Activated CD4-positive, alpha-beta memory T cell treated with anti-CD3 and anti-CD28 coated beads for 36 hours (primary cell): ENCODE data around the gene POMGNT1. TPM values are rescaled to one million over a fixed set of nuclear protein-coding genes. Genes with fewer than 3 reads are reported as not detected.
A peak's percentile ranks its signal among the peaks of the same experiment; 100 is the strongest.

Source experiments
- CTCF ChIA-PET: fragments of 350-600 bp; sonication (Branson Sonifier 250); formaldehyde crosslinking; loops from one replicate; lab custom pipeline; 2021; ENCODE audit warnings: antibody characterized with exemption, inconsistent platforms; lab: Charles Lee
- POLR2A ChIA-PET: fragments of 350-600 bp; sonication (Branson Sonifier 250); formaldehyde crosslinking; loops from one replicate; lab custom pipeline; 2021; ENCODE audit warnings: antibody characterized with exemption; lab: Charles Lee
- DNase-seq: peaks from one replicate; pipeline ENCODE4 v3.0.0-alpha.2; 2020
- H3K27ac Mint-ChIP-seq: one replicate; pipeline ENCODE4 v1.8.0; 2021; ENCODE audit warnings: mixed read lengths
- H3K27me3 Mint-ChIP-seq: one replicate; pipeline ENCODE4 v1.8.0; 2021; ENCODE audit warnings: mixed read lengths
- H3K36me3 Mint-ChIP-seq: one replicate; pipeline ENCODE4 v1.8.0; 2021; ENCODE audit warnings: mixed read lengths
- H3K4me1 Mint-ChIP-seq: one replicate; pipeline ENCODE4 v1.8.0; 2021; ENCODE audit warnings: low read depth, mixed read lengths
- H3K4me3 Mint-ChIP-seq: one replicate; pipeline ENCODE4 v1.8.0; 2021; ENCODE audit warnings: mild to moderate bottlenecking, mixed read lengths
- H3K9me3 Mint-ChIP-seq: one replicate; pipeline ENCODE4 v1.8.0; 2021; ENCODE audit warnings: mixed read lengths
- intact Hi-C: fragments of 100-400 bp; cut with micrococcal nuclease; formaldehyde crosslinking; loops from one replicate; pipeline ENCODE4 v1.15.1; 2023
- total RNA-seq, 2 experiments: library from RNA; stranded (reverse); gene quantifications; one replicate each; pipeline ENCODE4 v1.2.3, GENCODE V29; 2021

Gene POMGNT1
- total RNA-seq, 2 experiments from 2014 or later, result 43.6 to 44.1 TPM

DNA sequence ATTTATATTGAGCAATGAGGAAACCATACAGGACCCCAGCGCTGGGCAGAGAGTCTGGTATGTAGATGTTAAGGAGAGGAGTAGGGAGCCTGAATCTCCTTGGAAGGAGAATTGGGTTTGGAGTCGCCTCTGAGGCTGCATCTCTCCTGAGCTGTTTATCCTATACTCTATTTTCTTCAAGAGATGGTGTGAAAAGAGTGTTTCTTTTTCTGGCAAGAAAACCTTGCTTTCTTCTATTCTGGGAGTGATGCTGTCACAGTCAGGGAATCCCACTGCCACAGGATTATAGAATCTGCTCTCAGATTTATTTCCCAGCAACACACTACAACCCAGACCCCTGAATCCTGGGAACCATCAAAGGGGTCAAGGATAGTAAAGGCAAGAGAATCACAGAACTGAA, 8.2 kb upstream of the POMGNT1 start:
- Mint-ChIP-seq H3K9me3 (no peaks in the 10 kb centered on the region), H3K36me3 (no peaks in the 10 kb centered on the region), H3K27ac (no peak overlapping the region), H3K27me3 (peaks cover 2% of the 10 kb centered on the region), H3K4me3 (no peak overlapping the region), H3K4me1 (peaks cover 5% of the 10 kb centered on the region)
- no peak for DNase-seq
- intact Hi-C loops, result no loop called here
- ChIA-PET POLR2A (no interaction called here), CTCF (interaction anchor here (2.6 kb wide), 1 partner anchor 17 kb away, joined by 7 read pairs; no protein-coding TSS in a partner anchor)

DNA sequence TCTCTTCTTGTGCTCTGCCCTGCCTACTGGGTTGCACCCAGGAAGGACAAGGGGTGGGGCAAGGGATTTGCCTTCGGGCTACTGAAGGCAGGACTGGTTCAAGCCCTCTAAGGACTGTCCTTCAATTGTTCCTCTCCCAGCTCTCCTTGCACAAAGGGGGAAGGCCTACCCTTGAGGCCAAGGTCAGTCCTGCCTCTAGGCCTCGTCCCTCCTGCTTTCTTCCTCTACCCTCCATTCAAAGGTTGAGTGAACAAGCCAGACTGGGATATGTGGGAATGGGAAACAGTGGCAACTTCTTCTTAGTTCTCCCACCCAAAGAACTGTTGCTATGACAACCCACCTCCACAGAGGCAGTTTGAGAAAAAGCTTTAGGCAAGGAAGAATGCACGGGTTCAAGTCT, 7.6 kb upstream of the POMGNT1 start:
- ChIA-PET POLR2A (no interaction called here), CTCF (interaction anchor here (2.6 kb wide), 1 partner anchor 18 kb away, joined by 7 read pairs; no protein-coding TSS in a partner anchor)
- Mint-ChIP-seq H3K36me3 (no peaks in the 10 kb centered on the region), H3K9me3 (no peaks in the 10 kb centered on the region), H3K27ac (no peak overlapping the region), H3K4me3 (no peak overlapping the region), H3K27me3 (peaks cover 2% of the 10 kb centered on the region), H3K4me1 (peaks cover 5% of the 10 kb centered on the region)
- intact Hi-C loops, result no loop called here
- DNase-seq, result no peak

- Mint-ChIP-seq H3K4me1 (peaks cover 7% of the 10 kb centered on the region), H3K4me3 (no peak overlapping the region), H3K9me3 (no peaks in the 10 kb centered on the region), H3K36me3 (peaks cover 2% of the 10 kb centered on the region), H3K27me3 (peaks cover 2% of the 10 kb centered on the region), H3K27ac (no peak overlapping the region)
- DNase-seq, result no peak
- intact Hi-C loops, result no loop called here
- ChIA-PET POLR2A (no interaction called here), CTCF (interaction anchor here (2.6 kb wide), 1 partner anchor 18 kb away, joined by 7 read pairs; no protein-coding TSS in a partner anchor)
Measured at GRCh38 chr1:46205141-46205540, 6.9 kb upstream of the POMGNT1 start.

- H3K4me3 Mint-ChIP-seq, result no peak overlapping the region
- H3K4me1 Mint-ChIP-seq, result peaks cover 9% of the 10 kb centered on the region
- H3K27ac Mint-ChIP-seq, result no peak overlapping the region
- ChIA-PET POLR2A (no interaction called here), CTCF (interaction anchor here (2.6 kb wide), 1 partner anchor 19 kb away, joined by 7 read pairs; no protein-coding TSS in a partner anchor)
- peaks cover 2% of the 10 kb centered on the region for H3K27me3 Mint-ChIP-seq
- DNase-seq, result no peak
- intact Hi-C loops, result no loop called here
- peaks cover 2% of the 10 kb centered on the region for H3K36me3 Mint-ChIP-seq
- H3K9me3 Mint-ChIP-seq, result no peaks in the 10 kb centered on the region
Measured at GRCh38 chr1:46204406-46204742, 6.1 kb upstream of the POMGNT1 start.

DNA sequence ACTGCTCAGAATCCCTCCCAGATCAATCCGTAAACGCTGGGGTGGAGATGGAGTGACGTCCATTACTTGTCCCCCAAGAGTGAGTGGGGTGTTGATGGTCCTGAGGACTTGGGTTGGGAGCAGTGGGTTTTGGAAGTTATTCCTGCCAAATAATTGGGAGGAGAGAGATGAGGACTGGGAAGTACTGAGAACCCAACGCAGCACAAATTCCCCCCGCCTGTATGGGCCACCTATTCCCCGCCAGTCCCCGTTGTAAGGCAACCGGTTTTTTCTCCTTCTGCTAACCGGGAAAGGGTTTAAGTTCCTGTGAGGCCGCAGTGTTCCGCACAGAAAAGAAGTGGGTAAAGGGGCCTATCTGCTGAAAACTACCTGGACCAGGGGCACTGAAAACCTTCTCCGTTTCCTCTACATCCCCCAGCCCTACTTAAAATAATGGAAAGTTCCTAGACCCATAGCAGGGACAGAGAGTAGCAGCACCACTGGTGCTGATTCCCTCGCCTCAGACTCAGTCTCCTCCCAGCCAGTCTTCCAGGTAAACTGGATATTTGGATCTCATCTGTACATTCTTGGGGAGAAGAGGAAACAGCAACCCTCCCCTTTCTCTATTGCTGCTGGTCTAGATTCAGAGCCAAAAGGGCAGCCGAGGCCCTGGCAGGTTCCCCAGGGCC, 5.6 kb upstream of the POMGNT1 start:
- Mint-ChIP-seq H3K27me3 (peaks cover 2% of the 10 kb centered on the region), H3K27ac (no peak overlapping the region), H3K9me3 (no peaks in the 10 kb centered on the region), H3K4me3 (no peak overlapping the region), H3K36me3 (peaks cover 2% of the 10 kb centered on the region), H3K4me1 (peaks cover 12% of the 10 kb centered on the region)
- DNase-seq, result no peak
- POLR2A ChIA-PET, result no interaction called here
- intact Hi-C loops, result no loop called here
- CTCF ChIA-PET, result interaction anchor here (0.9 to 2.2 kb wide), 2 partner anchors 20 to 22 kb away, joined by 3 to 17 read pairs; no protein-coding TSS in a partner anchor

DNA sequence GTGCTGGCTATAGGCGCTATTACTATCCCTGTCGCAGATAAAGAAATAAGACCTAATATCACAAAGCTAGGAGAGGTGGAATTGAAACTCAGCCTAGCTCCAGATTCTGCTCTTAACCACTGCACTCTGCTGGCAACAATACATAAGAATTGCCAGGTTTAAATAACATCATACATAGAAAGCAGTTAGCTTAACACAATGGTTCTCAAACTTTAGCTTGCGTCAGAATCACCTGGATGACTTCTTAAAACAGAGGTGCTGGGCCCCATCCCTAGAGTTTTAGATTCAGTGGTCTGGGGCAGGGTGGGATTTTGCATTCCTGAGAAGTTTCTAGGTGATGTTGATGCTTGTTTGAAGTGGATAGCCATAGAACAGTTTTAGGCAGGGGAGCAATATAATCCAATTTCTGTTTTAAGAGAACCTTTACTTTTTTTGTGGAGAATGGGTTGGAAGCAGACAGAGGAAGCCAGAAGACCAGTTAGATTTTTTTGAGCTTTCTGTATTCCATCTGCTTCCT, 1.1 kb upstream of the POMGNT1 start:
- no peak overlapping the region for H3K27ac Mint-ChIP-seq
- peak overlapping the region; percentile 82 for H3K4me3 Mint-ChIP-seq
- ChIA-PET CTCF (interaction anchor here (0.5 to 3.0 kb wide), 3 partner anchors 18 to 136 kb away, joined by 3 to 20 read pairs (median 3); no protein-coding TSS in a partner anchor), POLR2A (interaction anchor here (0.6 to 0.8 kb wide), 3 partner anchors 25 to 503 kb away, joined by 3 read pairs; no protein-coding TSS in a partner anchor)
- peaks cover 2% of the 10 kb centered on the region for H3K27me3 Mint-ChIP-seq
- no peaks in the 10 kb centered on the region for H3K9me3 Mint-ChIP-seq
- intact Hi-C loops, result loop anchor here (2.0 kb wide), 1 partner anchor 48 kb away; the partner anchor contains the start of gene RAD54L
- DNase-seq, result no peak
- H3K4me1 Mint-ChIP-seq, result peaks cover 26% of the 10 kb centered on the region
- peaks cover 10% of the 10 kb centered on the region for H3K36me3 Mint-ChIP-seq

- CTCF ChIA-PET, result interaction anchor here (1.3 to 3.0 kb wide), 2 partner anchors 26 to 50 kb away, joined by 3 to 20 read pairs; partner anchors contain the start of gene RAD54L
- peak overlapping the region; percentile 56 for H3K27ac Mint-ChIP-seq
- no peaks in the 10 kb centered on the region for H3K9me3 Mint-ChIP-seq
- H3K4me1 Mint-ChIP-seq, result peaks cover 21% of the 10 kb centered on the region
- POLR2A ChIA-PET, result interaction anchor here (1.0 kb wide), 1 partner anchor 28 kb away, joined by 3 read pairs; no protein-coding TSS in a partner anchor
- intact Hi-C loops, result no loop called here
- DNase-seq, result no peak
- H3K36me3 Mint-ChIP-seq, result peaks cover 12% of the 10 kb centered on the region
- no peaks in the 10 kb centered on the region for H3K27me3 Mint-ChIP-seq
- H3K4me3 Mint-ChIP-seq, result peak overlapping the region; percentile 82
Measured at GRCh38 chr1:46197560-46197963, 672 bp downstream of the POMGNT1 start.

DNA sequence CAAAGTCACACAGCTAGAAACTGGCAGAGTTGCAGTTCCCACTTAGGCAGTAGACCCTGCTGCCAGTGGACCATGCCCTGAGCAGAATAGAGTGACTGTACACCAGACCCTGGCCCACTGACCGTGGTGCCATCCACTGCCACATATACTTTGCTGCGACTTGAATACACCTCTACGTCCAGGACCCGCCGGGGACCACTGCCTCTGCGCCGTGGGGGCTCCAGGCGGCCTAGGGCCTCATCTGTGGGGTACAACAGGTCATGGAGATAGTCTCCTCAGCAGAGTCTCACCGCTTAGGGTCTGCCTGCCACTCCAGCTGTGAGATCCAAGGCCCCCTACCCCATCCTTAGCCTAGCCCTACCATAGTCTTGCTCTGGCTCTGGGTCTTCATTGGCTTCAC, 1.6 kb downstream of the POMGNT1 start:
- H3K27me3 Mint-ChIP-seq, result no peaks in the 10 kb centered on the region
- peaks cover 20% of the 10 kb centered on the region for H3K4me1 Mint-ChIP-seq
- no peaks in the 10 kb centered on the region for H3K9me3 Mint-ChIP-seq
- ChIA-PET CTCF (interaction anchor here (1.3 to 2.1 kb wide), 3 partner anchors 15 to 51 kb away, joined by 3 to 6 read pairs (median 4); partner anchors contain the start of gene RAD54L), POLR2A (no interaction called here)
- intact Hi-C loops, result no loop called here
- no peak for DNase-seq
- peak overlapping the region; percentile 82 for H3K4me3 Mint-ChIP-seq
- H3K36me3 Mint-ChIP-seq, result peaks cover 16% of the 10 kb centered on the region
- H3K27ac Mint-ChIP-seq, result no peak overlapping the region

DNA sequence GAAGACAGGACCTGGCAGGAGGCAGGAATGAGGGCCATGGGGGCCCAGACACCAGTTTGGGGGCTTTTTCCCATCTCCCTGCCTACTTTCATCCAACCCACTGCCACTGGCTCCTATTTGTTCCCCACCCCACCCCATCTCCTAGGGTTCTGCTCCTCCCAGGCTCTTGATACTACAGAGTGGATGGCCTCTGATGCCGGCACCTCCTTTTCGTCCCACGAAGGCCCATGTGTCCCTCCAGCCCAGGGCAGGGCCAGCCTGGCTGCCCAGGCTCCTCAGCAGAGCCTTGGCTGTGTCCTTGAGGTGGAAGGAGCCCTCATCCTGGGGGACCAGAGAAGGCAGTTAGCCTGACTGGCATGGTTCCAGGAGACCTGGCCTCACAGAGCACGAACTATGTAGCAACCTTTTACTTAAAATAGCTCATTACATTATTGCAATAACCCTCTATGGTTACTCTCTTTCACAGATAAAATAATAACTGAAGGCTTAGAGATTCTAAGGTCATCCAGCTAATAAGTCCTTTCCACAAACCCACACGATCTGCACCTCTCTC, 3.5 kb downstream of the POMGNT1 start:
- Mint-ChIP-seq H3K4me1 (peaks cover 17% of the 10 kb centered on the region), H3K27ac (no peak overlapping the region), H3K9me3 (no peaks in the 10 kb centered on the region), H3K36me3 (peaks cover 14% of the 10 kb centered on the region), H3K27me3 (no peaks in the 10 kb centered on the region), H3K4me3 (no peak overlapping the region)
- intact Hi-C loops, result no loop called here
- CTCF ChIA-PET, result interaction anchor here (1.2 to 2.1 kb wide), 4 partner anchors 14 to 29 kb away, joined by 3 to 6 read pairs (median 4); no protein-coding TSS in a partner anchor
- no peak for DNase-seq
- POLR2A ChIA-PET, result interaction anchor here (1.2 kb wide), 1 partner anchor 13 kb away, joined by 3 read pairs; no protein-coding TSS in a partner anchor

DNA sequence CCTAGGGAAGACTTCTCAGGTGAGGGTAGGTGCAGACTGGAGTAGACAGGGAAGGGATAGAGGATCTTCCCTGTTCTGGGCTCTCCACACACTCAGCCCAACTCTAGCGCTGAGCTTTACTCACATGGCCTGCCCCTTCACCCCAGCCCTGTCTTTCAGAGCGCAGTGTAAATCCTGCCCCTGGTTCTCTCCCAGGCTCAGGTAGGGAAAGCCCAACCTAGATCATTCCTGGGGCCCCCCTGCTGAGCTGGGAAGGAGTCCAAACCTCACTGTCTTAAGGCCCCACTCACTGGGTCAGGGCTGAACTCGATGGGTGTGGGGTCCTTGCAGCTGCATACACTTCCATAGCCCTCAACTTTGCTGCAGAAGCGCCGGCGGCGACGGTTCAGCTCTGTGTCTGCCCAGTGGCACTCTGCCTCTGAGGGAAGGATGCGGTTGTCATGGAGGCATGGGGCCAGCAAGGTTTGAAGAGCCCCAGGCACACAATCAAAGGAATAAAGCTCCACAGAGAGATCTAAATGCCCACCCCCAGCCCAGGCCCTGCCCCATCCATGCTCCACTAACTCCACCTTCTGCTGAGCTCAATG, 4.2 kb downstream of the POMGNT1 start:
- Mint-ChIP-seq H3K4me3 (no peak overlapping the region), H3K27ac (no peak overlapping the region), H3K9me3 (no peaks in the 10 kb centered on the region), H3K36me3 (peaks cover 16% of the 10 kb centered on the region), H3K4me1 (peaks cover 13% of the 10 kb centered on the region), H3K27me3 (no peaks in the 10 kb centered on the region)
- no peak for DNase-seq
- intact Hi-C loops, result no loop called here
- CTCF ChIA-PET, result interaction anchor here (0.6 to 1.2 kb wide), 2 partner anchors 14 to 29 kb away, joined by 3 to 5 read pairs; no protein-coding TSS in a partner anchor
- POLR2A ChIA-PET, result interaction anchor here (1.2 kb wide), 1 partner anchor 13 kb away, joined by 3 read pairs; no protein-coding TSS in a partner anchor

DNA sequence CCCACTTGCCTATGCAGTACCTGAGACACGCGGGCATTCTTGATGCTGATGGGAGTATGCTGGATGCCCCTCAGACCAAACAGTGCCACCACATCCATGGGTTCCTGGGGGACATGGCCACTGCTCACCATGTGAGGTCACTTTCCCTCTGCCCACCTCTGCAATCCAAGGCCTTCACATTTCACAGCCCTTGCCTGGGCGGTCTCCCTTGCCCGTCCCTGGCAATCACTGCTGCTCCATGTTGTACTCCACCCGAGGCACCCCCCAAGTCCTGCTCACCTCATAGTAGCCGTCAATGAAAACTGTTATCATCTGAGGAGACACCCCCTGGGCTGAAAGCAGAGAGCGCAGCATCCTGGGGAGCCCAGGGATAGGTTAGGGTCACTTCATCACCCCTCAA, 4.9 kb downstream of the POMGNT1 start:
- intact Hi-C loops, result no loop called here
- Mint-ChIP-seq H3K4me1 (peaks cover 11% of the 10 kb centered on the region), H3K36me3 (peaks cover 16% of the 10 kb centered on the region), H3K27me3 (no peaks in the 10 kb centered on the region), H3K27ac (no peak overlapping the region), H3K4me3 (no peak overlapping the region), H3K9me3 (no peaks in the 10 kb centered on the region)
- ChIA-PET POLR2A (no interaction called here), CTCF (interaction anchor here (1.1 to 1.2 kb wide), 2 partner anchors 30 kb away, joined by 5 to 7 read pairs; no protein-coding TSS in a partner anchor)
- no peak for DNase-seq
